WTC11 (cell line): Measurements from ENCODE around the gene ZNF609.

Source experiments
- ESRRA ChIP-seq: sonication (generic); formaldehyde crosslinking; IDR thresholded peaks from 2 replicates; pipeline ENCODE4 v1.8.1; 2022; ENCODE audit warnings: mild to moderate bottlenecking, missing genetic modification reagents, borderline replicate concordance
- ETV6 ChIP-seq: sonication (generic); formaldehyde crosslinking; IDR thresholded peaks from 2 replicates; pipeline ENCODE4 v1.8.1; 2022; ENCODE audit warnings: mild to moderate bottlenecking, missing genetic modification reagents
- NFE2L1 ChIP-seq: sonication (generic); formaldehyde crosslinking; IDR thresholded peaks from 2 replicates; pipeline ENCODE4 v1.8.1; 2023; ENCODE audit warnings: missing genetic modification reagents
- NR1H2 ChIP-seq: sonication (generic); formaldehyde crosslinking; IDR thresholded peaks from 2 replicates; pipeline ENCODE4 v1.9.0; 2021; ENCODE audit warnings: mild to moderate bottlenecking, moderate library complexity, missing genetic modification reagents
- ZNF317 ChIP-seq: sonication (generic); formaldehyde crosslinking; IDR thresholded peaks from 2 replicates; pipeline ENCODE4 v1.8.1; 2023; ENCODE audit warnings: low read depth, mild to moderate bottlenecking, moderate library complexity, missing genetic modification reagents, borderline replicate concordance
- TF ChIP-seq, protein P1 (sequence below): fragments of 200-600 bp; IDR thresholded peaks from 2 replicates; pipeline ENCODE4 v1.8.0; 2022; ENCODE audit warnings: antibody characterized with exemption
- TF ChIP-seq, protein P2 (sequence below): sonication (generic); formaldehyde crosslinking; IDR thresholded peaks from 2 replicates; pipeline ENCODE4 v1.8.0; 2022; ENCODE audit warnings: mild to moderate bottlenecking, missing genetic modification reagents
- TF ChIP-seq, protein P3 (sequence below): sonication (generic); formaldehyde crosslinking; IDR thresholded peaks from 2 replicates; pipeline ENCODE4 v1.8.0; 2022; ENCODE audit warnings: mild to moderate bottlenecking, missing genetic modification reagents
- TF ChIP-seq, protein P4 (sequence below): sonication (generic); formaldehyde crosslinking; IDR thresholded peaks from 2 replicates; pipeline ENCODE4 v1.8.1; 2023; ENCODE audit warnings: mild to moderate bottlenecking, moderate library complexity, missing genetic modification reagents

DNA sequence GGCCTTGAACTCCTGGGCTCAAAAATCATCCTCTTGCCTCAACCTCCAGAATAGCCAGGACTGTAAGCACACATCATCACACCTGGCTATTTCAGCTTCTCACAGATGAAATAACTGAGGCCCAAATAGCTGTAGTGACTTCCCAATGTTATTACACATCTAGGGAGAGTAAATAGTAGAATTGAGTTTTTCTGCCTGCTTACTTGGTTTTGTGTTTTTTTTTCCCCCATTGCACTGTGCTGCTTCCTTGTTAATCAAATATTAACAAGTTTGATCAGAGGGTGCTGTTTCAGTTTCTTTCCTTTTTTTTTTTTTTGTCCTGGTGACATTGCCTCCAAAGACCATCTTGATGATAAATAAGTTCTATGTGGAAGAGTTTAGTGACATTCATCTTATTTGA, 23.4 kb downstream of the ZNF609 start:
- TF ChIP-seq ZNF317 (CRISPR knock-in tag) (no peak), NFE2L1 (CRISPR knock-in tag) (no peak), ESRRA (CRISPR knock-in tag) (no peak), ETV6 (no peak), NR1H2 (CRISPR knock-in tag) (no peak)
- TF ChIP-seq, protein P1, sequence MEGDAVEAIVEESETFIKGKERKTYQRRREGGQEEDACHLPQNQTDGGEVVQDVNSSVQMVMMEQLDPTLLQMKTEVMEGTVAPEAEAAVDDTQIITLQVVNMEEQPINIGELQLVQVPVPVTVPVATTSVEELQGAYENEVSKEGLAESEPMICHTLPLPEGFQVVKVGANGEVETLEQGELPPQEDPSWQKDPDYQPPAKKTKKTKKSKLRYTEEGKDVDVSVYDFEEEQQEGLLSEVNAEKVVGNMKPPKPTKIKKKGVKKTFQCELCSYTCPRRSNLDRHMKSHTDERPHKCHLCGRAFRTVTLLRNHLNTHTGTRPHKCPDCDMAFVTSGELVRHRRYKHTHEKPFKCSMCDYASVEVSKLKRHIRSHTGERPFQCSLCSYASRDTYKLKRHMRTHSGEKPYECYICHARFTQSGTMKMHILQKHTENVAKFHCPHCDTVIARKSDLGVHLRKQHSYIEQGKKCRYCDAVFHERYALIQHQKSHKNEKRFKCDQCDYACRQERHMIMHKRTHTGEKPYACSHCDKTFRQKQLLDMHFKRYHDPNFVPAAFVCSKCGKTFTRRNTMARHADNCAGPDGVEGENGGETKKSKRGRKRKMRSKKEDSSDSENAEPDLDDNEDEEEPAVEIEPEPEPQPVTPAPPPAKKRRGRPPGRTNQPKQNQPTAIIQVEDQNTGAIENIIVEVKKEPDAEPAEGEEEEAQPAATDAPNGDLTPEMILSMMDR = no peak
- TF ChIP-seq, protein P2, sequence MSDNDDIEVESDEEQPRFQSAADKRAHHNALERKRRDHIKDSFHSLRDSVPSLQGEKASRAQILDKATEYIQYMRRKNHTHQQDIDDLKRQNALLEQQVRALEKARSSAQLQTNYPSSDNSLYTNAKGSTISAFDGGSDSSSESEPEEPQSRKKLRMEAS (CRISPR knock-in tag) = no peak
- TF ChIP-seq, protein P3, sequence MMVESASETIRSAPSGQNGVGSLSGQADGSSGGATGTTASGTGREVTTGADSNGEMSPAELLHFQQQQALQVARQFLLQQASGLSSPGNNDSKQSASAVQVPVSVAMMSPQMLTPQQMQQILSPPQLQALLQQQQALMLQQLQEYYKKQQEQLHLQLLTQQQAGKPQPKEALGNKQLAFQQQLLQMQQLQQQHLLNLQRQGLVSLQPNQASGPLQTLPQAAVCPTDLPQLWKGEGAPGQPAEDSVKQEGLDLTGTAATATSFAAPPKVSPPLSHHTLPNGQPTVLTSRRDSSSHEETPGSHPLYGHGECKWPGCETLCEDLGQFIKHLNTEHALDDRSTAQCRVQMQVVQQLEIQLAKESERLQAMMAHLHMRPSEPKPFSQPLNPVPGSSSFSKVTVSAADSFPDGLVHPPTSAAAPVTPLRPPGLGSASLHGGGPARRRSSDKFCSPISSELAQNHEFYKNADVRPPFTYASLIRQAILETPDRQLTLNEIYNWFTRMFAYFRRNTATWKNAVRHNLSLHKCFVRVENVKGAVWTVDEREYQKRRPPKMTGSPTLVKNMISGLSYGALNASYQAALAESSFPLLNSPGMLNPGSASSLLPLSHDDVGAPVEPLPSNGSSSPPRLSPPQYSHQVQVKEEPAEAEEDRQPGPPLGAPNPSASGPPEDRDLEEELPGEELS (CRISPR knock-in tag) = no peak
- TF ChIP-seq, protein P4, sequence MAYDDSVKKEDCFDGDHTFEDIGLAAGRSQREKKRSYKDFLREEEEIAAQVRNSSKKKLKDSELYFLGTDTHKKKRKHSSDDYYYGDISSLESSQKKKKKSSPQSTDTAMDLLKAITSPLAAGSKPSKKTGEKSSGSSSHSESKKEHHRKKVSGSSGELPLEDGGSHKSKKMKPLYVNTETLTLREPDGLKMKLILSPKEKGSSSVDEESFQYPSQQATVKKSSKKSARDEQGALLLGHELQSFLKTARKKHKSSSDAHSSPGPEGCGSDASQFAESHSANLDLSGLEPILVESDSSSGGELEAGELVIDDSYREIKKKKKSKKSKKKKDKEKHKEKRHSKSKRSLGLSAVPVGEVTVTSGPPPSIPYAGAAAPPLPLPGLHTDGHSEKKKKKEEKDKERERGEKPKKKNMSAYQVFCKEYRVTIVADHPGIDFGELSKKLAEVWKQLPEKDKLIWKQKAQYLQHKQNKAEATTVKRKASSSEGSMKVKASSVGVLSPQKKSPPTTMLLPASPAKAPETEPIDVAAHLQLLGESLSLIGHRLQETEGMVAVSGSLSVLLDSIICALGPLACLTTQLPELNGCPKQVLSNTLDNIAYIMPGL = no peak
